HFFc6 (cell line): Measurements from ENCODE around the gene SIX5. TPM values are rescaled to one million over a fixed set of nuclear protein-coding genes. Genes with fewer than 3 reads are reported as not detected.
A peak's percentile ranks its signal among the peaks of the same experiment; 100 is the strongest.

ENCODE experiments used
- DNase-seq: peaks from one replicate; pipeline ENCODE4 v3.0.0-alpha.2; 2018
- H3K27ac Mint-ChIP-seq: 2 replicates; pipeline ENCODE4 v1.8.0; 2020; ENCODE audit warnings: mild to moderate bottlenecking, mixed read lengths
- H3K27me3 Mint-ChIP-seq: 2 replicates; pipeline ENCODE4 v1.8.0; 2021; ENCODE audit warnings: mild to moderate bottlenecking, moderate library complexity, mixed read lengths; ENCODE audit not compliant: insufficient read depth
- H3K36me3 Mint-ChIP-seq: 2 replicates; pipeline ENCODE4 v1.8.0; 2021; ENCODE audit warnings: low read depth, mixed read lengths
- H3K4me1 Mint-ChIP-seq: 2 replicates; pipeline ENCODE4 v1.8.0; 2020; ENCODE audit warnings: low read depth, mixed read lengths
- H3K4me3 Mint-ChIP-seq: 2 replicates; pipeline ENCODE4 v1.8.0; 2020; ENCODE audit warnings: mild to moderate bottlenecking, moderate library complexity, mixed read lengths
- H3K9me3 Mint-ChIP-seq: 2 replicates; pipeline ENCODE4 v1.8.0; 2020; ENCODE audit warnings: mild to moderate bottlenecking, mixed read lengths
- CTCF ChIP-seq: fragments of 200-600 bp; sonication (generic); IDR thresholded peaks from 2 replicates; pipeline ENCODE4 v1.5.0; 2021; ENCODE audit warnings: antibody characterized with exemption, mild to moderate bottlenecking
- total RNA-seq, 6 experiments: library from RNA; stranded (reverse); fragmentation: NEBNext Ultra II Directional; extraction: Animal tissue kit (Norgen Biotek cat#: 25700); gene quantifications; 2 replicates in 1 of 6; 3 replicates in 5 of 6; pipeline ENCODE4 v1.2.3, GENCODE V29; 2021

SIX5 gene
- total RNA-seq, 6 experiments from 2014 or later = 14.0 to 15.1 (median 14.4) TPM

GRCh38 chr19:45815481-45816216, 46.6 kb upstream of the SIX5 start:
- peaks cover 9% of the 10 kb centered on the region for H3K4me1 Mint-ChIP-seq
- peaks cover 6% of the 10 kb centered on the region; the same call in 1 of the 2 replicates for H3K36me3 Mint-ChIP-seq
- no peaks in the 10 kb centered on the region for H3K9me3 Mint-ChIP-seq
- TF ChIP-seq CTCF = no peak
- no peak for DNase-seq
- no peak overlapping the region for H3K4me3 Mint-ChIP-seq
- peaks cover 3% of the 10 kb centered on the region for H3K27me3 Mint-ChIP-seq
- H3K27ac Mint-ChIP-seq = no peak overlapping the region

GRCh38 chr19:45814851-45815480, 45.9 kb upstream of the SIX5 start, which contains the start of gene RSPH6A:
RSPH6A (minus strand) TSS chr19:45815308; CDS start chr19:45815176, 132 bp downstream.
- Mint-ChIP-seq H3K27me3 (peaks cover 6% of the 10 kb centered on the region), H3K36me3 (peaks cover 6% of the 10 kb centered on the region; the same call in 1 of the 2 replicates), H3K4me1 (peaks cover 16% of the 10 kb centered on the region), H3K9me3 (no peaks in the 10 kb centered on the region), H3K27ac (no peak within 1 kb of the TSS), H3K4me3 (no peak within 1 kb of the TSS)
- no peak for TF ChIP-seq CTCF
- DNase-seq = no peak

- Mint-ChIP-seq H3K9me3 (no peaks in the 10 kb centered on the region), H3K4me3 (no peak overlapping the region), H3K36me3 (peaks cover 6% of the 10 kb centered on the region; the same call in 1 of the 2 replicates), H3K27me3 (peaks cover 4% of the 10 kb centered on the region), H3K27ac (no peak overlapping the region), H3K4me1 (peaks cover 23% of the 10 kb centered on the region)
- TF ChIP-seq CTCF = no peak
- DNase-seq = no peak
These were observed 45.2 kb upstream of the SIX5 start for GRCh38 chr19:45814166-45814780.

DNA sequence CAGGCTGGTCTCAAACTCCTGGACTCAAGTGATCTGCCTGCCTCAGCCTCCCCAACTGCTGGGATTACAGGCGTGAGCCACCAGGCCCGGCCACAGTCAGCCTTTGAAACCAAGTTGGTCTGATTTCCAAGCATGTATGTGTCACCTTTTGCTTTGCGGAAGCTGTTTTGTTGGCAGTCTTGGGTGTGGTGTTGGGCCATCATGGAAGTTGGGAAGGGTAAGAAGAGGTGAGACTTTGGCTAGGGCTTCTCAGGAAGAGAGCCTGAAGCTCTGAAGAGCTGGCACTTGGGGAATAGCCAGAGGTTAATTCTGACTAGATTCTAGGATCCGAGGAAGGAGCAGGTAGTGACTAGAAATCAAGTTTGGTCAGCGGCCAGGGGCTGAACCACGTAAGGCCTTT, 43.2 kb upstream of the SIX5 start:
- peak overlapping the region; percentile 42; the same call in 1 of the 2 replicates for H3K27ac Mint-ChIP-seq
- H3K4me1 Mint-ChIP-seq = peaks cover 20% of the 10 kb centered on the region
- H3K9me3 Mint-ChIP-seq = no peaks in the 10 kb centered on the region
- peaks cover 6% of the 10 kb centered on the region; the same call in 1 of the 2 replicates for H3K36me3 Mint-ChIP-seq
- H3K4me3 Mint-ChIP-seq = no peak overlapping the region
- DNase-seq = no peak
- peaks cover 3% of the 10 kb centered on the region for H3K27me3 Mint-ChIP-seq
- no peak for TF ChIP-seq CTCF

GRCh38 chr19:45809643-45810159, 40.6 kb upstream of the SIX5 start:
- peak; percentile 60 for DNase-seq
- TF ChIP-seq CTCF = no peak
- Mint-ChIP-seq H3K27me3 (peaks cover 3% of the 10 kb centered on the region), H3K4me3 (peak overlapping the region; percentile 40), H3K4me1 (peaks cover 30% of the 10 kb centered on the region), H3K9me3 (peaks cover 5% of the 10 kb centered on the region; the same call in 1 of the 2 replicates), H3K27ac (peak overlapping the region; percentile 89), H3K36me3 (peaks cover 12% of the 10 kb centered on the region; the same call in 1 of the 2 replicates)
